Neural crest cell (in vitro differentiated cells): ENCODE data around the gene GLRX5. TPM values are rescaled to one million over a fixed set of nuclear protein-coding genes. Genes with fewer than 3 reads are reported as not detected.

ENCODE experiments used
- DNase-seq: peaks from one replicate; pipeline ENCODE4 v3.0.0; 2021; ENCODE audit warnings: low read depth, mixed read lengths, low spot score
- H3K27ac Mint-ChIP-seq: one replicate; pipeline ENCODE4 v1.8.0; 2021; ENCODE audit warnings: mild to moderate bottlenecking, mixed read lengths; ENCODE audit not compliant: unreplicated experiment
- H3K27me3 Mint-ChIP-seq: 2 replicates; pipeline ENCODE4 v1.8.0; 2021; ENCODE audit warnings: low read depth, mild to moderate bottlenecking, mixed read lengths
- H3K36me3 Mint-ChIP-seq: 2 replicates; pipeline ENCODE4 v1.8.0; 2021; ENCODE audit warnings: low read depth, mild to moderate bottlenecking, mixed read lengths
- H3K4me1 Mint-ChIP-seq: 2 replicates; pipeline ENCODE4 v1.8.0; 2021; ENCODE audit warnings: mixed read lengths
- H3K4me3 Mint-ChIP-seq: one replicate; pipeline ENCODE4 v1.8.0; 2021; ENCODE audit warnings: mild to moderate bottlenecking, mixed read lengths
- H3K9me3 Mint-ChIP-seq: 2 replicates; pipeline ENCODE4 v1.8.0; 2021; ENCODE audit warnings: mixed read lengths
- total RNA-seq: library from RNA; stranded (reverse); gene quantifications from 2 replicates; pipeline ENCODE4 v1.2.1, GENCODE V29; 2021
- TF ChIP-seq, protein P1 (sequence below): fragments of 200-600 bp; sonication (generic); conservative IDR thresholded peaks from 2 replicates; pipeline ENCODE4 v1.5.0; 2021; ENCODE audit warnings: antibody characterized with exemption, mild to moderate bottlenecking

The GLRX5 gene
- total RNA-seq, 1 donor from 2014 or later = 69.3 TPM

DNA sequence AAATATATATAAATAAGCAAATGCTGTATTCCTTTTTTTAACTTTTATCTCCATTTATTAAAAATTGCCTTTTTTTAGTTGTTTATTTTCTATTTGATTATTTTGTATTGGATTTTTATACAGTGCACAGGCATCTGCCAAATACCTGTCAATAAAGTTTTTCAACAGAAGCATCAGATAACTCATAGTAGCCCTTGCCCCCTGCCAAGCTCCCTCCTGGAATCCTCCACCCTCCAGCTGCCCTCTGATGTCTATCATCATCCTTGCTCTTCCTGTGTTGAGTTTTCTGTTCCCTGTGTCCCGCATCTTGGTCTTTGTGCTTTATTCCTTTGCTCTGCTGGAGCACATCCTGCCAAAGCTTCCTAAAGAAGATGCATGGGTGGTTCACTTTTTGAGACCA lies 16.6 kb downstream of the GLRX5 start:
- TF ChIP-seq, protein P1, sequence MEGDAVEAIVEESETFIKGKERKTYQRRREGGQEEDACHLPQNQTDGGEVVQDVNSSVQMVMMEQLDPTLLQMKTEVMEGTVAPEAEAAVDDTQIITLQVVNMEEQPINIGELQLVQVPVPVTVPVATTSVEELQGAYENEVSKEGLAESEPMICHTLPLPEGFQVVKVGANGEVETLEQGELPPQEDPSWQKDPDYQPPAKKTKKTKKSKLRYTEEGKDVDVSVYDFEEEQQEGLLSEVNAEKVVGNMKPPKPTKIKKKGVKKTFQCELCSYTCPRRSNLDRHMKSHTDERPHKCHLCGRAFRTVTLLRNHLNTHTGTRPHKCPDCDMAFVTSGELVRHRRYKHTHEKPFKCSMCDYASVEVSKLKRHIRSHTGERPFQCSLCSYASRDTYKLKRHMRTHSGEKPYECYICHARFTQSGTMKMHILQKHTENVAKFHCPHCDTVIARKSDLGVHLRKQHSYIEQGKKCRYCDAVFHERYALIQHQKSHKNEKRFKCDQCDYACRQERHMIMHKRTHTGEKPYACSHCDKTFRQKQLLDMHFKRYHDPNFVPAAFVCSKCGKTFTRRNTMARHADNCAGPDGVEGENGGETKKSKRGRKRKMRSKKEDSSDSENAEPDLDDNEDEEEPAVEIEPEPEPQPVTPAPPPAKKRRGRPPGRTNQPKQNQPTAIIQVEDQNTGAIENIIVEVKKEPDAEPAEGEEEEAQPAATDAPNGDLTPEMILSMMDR = no peak
- no peak overlapping the region for H3K27ac Mint-ChIP-seq
- no peak for DNase-seq
- H3K36me3 Mint-ChIP-seq = peaks cover 12% of the 10 kb centered on the region
- peaks cover 9% of the 10 kb centered on the region for H3K4me1 Mint-ChIP-seq
- H3K4me3 Mint-ChIP-seq = no peak overlapping the region
- no peaks in the 10 kb centered on the region for H3K27me3 Mint-ChIP-seq
- H3K9me3 Mint-ChIP-seq = peaks cover 5% of the 10 kb centered on the region

DNA sequence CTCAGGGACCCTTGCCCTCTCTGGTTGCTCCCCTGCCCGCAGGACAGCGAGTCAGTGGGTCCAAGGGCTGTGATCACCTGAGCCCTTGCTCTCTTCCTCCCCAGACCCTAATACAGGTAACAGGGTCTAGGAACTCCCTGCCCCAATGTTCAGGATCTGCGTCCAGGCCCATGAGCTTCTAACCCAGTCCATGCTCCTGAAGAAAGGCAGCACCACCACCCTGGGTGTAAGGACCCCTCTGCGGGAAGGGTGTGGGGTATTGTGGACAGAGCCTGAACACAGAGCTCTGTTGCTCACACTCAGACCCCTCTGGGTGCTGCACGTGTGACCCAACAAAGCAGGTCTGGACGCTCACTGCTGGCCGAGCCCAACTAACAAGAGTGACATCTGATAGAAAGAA lies 18.3 kb downstream of the GLRX5 start:
- Mint-ChIP-seq H3K4me3 (no peak overlapping the region), H3K9me3 (peaks cover 5% of the 10 kb centered on the region), H3K4me1 (peaks cover 5% of the 10 kb centered on the region), H3K27me3 (no peaks in the 10 kb centered on the region), H3K36me3 (peaks cover 9% of the 10 kb centered on the region), H3K27ac (no peak overlapping the region)
- DNase-seq = no peak
- TF ChIP-seq, protein P1 = no peak

DNA sequence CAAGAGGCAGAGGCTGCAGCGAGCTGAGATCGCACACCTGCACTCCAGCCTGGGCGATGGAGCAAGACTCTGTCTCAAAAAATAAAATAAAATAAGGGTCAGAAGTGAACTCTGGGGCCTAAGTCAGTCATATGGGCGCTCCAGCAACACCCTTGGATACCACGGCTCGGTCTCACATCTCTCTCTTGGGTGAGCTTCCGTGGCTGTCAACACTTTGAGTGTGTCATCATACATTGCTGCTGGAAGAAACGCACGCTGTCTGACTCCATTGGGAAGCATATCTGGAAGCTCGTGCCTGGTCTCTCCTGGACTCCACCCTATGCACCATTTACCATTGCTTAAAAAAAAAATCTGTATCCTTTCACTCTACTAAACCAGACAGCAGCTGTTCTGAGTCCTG lies 20.2 kb downstream of the GLRX5 start:
- Mint-ChIP-seq H3K27me3 (no peaks in the 10 kb centered on the region), H3K9me3 (peaks cover 5% of the 10 kb centered on the region), H3K4me3 (no peak overlapping the region), H3K36me3 (peaks cover 5% of the 10 kb centered on the region), H3K4me1 (no peaks in the 10 kb centered on the region), H3K27ac (no peak overlapping the region)
- TF ChIP-seq, protein P1 = no peak
- no peak for DNase-seq

DNA sequence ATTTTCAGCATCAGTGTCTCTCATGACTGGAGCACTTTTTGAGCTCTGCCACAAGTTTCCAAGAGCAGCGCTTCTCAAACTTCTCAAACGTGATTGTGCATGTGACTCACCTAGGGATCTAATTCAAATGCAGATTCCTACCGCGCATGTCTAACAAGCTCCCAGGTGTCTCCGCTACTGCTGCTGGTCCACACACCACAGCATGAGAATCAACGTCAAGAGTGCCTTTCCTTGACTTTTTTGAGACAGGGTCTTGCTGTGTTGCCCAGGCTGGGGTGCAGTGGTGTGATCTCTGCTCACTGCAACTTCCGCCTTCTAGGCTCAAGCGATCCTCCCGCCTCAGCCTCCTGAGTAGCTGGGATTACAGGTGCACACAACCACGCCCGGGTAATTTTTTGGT lies 22.4 kb downstream of the GLRX5 start:
- DNase-seq = no peak
- Mint-ChIP-seq H3K4me3 (no peak overlapping the region), H3K27me3 (no peaks in the 10 kb centered on the region), H3K4me1 (peaks cover 4% of the 10 kb centered on the region), H3K36me3 (no peaks in the 10 kb centered on the region), H3K9me3 (no peaks in the 10 kb centered on the region), H3K27ac (no peak overlapping the region)
- TF ChIP-seq, protein P1 = no peak

DNA sequence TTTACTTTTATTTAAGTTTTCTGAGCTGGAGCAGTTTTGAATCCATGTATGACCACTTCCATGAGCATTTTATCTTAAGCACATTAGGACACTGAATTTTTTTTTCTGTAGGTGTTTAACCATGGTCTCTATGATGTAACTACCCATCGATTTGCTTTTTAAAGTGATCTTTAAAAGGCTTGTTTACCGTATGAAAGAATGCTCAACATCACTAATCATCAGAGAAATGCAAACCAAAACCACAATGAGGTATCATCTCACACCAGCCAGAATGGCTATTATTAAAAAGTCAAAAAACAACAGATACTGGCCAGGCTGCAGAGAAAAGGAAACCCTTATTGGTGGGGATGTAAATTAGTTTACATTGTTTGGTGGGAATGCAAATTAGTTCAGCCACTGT lies 23.0 kb downstream of the GLRX5 start:
- no peak overlapping the region for H3K4me3 Mint-ChIP-seq
- H3K36me3 Mint-ChIP-seq = no peaks in the 10 kb centered on the region
- no peaks in the 10 kb centered on the region for H3K9me3 Mint-ChIP-seq
- H3K27me3 Mint-ChIP-seq = no peaks in the 10 kb centered on the region
- peaks cover 4% of the 10 kb centered on the region for H3K4me1 Mint-ChIP-seq
- no peak overlapping the region for H3K27ac Mint-ChIP-seq
- DNase-seq = no peak
- TF ChIP-seq, protein P1 = no peak

DNA sequence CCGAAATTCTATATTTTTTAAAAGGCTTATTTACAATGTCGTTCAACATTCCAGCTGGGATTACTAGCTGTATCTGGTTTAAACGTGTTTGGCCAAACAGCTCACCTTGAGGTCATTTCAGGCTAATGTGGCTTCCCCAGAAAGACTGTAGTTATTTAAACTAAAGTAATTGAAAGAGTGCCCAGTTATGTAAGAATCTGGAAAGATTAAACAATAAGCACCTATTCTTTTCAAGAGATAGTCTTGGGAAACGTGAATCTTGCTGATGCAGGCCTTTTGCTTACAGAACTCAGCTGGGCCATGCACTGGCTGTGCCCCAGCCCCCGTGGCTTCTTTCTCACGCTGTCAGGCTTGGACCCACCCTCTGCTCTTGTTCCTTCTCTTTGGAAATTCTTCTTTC lies 24.4 kb downstream of the GLRX5 start:
- Mint-ChIP-seq H3K27ac (no peak overlapping the region), H3K27me3 (no peaks in the 10 kb centered on the region), H3K36me3 (no peaks in the 10 kb centered on the region), H3K4me1 (peaks cover 9% of the 10 kb centered on the region), H3K4me3 (no peak overlapping the region), H3K9me3 (no peaks in the 10 kb centered on the region)
- TF ChIP-seq, protein P1 = no peak
- no peak for DNase-seq
